H54 (cell line): Measurements from ENCODE around the gene CLTB.

ENCODE experiments used
- DNase-seq: peaks from one replicate; pipeline ENCODE4 v3.0.0; 2011; ENCODE audit warnings: low spot score, mixed read lengths; ENCODE audit not compliant: insufficient read length
- FAIRE-seq: peaks from 3 replicates; lab custom pipeline; 2011; peaks lifted over from hg19 to GRCh38; lab: Jason Lieb, UNC
- POLR2A ChIP-seq: IDR thresholded peaks from 2 replicates; pipeline ENCODE4 v1.6.1; 2011; ENCODE audit warnings: low read depth, mild to moderate bottlenecking, low read length

The CLTB gene

DNA sequence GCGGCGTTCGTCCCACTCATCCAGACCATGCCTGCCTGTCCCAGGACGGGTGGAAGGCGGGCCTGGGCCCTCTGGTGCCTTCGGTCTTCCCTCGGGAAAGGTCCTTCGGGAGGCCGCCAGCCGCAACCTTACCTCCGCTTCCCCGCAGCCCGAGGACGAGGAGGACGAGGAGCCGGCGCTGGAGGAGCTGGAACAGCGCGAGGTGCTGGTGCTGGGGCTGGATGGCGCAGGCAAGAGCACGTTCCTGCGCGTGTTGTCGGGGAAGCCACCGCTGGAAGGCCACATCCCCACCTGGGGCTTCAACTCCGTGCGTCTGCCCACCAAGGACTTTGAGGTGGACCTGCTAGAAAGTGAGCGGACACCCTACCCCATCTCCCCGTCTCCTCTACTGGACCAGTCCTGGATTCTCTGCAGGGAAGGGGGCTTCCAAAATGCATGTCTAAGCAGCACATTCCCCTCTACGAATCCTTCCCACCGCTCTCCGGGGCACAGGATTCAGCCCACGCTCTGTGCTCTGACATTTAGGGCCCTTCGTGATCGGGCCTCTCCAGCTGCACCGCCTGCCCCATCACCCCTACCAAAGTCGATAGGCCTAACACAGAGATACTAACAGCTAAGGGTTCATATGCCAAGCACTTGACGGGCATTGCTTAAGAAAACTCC is 50.0 kb downstream of the CLTB start:
- no peak for TF ChIP-seq POLR2A
- no peak for DNase-seq
- no peak for FAIRE-seq

- DNase-seq (no peak), FAIRE-seq (no peak)
- TF ChIP-seq POLR2A, result no peak
These were observed 50.7 kb downstream of the CLTB start, which contains the start of gene ARL10 for GRCh38 chr5:176365351-176366231. TSS of gene ARL10 (plus strand) at chr5:176365487. CDS start at chr5:176365564, 77 bp downstream.

GRCh38 chr5:176364765-176365350 is 51.5 kb downstream of the CLTB start:
- FAIRE-seq (no peak), DNase-seq (no peak)
- TF ChIP-seq POLR2A, result no peak

- FAIRE-seq, result no peak
These were observed 54.2 kb downstream of the CLTB start for GRCh38 chr5:176362233-176362490.

GRCh38 chr5:176361437-176362232 is 54.7 kb downstream of the CLTB start, which contains the start of gene KIAA1191:
TSS of gene KIAA1191 (minus strand) at chr5:176361764. CDS start at chr5:176359508, 2,256 bp downstream.
- peak; percentile 93 for TF ChIP-seq POLR2A
- DNase-seq (peak; percentile 92), FAIRE-seq (no peak)

More at GRCh38 chr5:176362233-176362490, 54.2 kb downstream of the CLTB start:
- TF ChIP-seq POLR2A, result no peak
- no peak for DNase-seq

DNA sequence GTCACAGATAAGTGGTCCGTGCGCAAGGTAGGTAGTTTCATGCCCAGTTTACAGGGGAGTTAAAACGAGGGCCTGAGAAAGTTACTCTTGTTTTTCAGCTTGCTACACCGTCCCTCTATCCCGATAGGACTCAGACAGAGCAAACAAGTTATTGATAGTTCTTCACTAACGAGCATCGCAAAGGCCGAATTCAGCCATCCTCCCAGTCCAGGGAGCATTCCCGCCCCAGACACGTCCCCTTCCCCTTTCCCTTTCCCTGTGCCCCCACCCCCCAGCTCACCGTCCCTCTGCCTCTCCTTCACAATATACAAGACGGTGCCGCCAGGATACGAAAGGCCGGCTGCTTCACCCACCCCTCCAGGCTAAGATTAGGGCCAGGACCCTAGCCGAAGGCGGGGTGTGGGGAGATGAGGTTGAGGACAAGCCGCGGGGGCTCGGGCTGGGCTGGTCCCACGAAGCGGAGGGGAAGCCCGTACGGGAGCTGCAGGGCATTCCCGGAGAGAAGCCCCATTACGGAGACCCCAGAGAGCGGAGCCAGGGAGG is 55.4 kb downstream of the CLTB start:
- TF ChIP-seq POLR2A, result no peak
- no peak for DNase-seq
- no peak for FAIRE-seq

DNA sequence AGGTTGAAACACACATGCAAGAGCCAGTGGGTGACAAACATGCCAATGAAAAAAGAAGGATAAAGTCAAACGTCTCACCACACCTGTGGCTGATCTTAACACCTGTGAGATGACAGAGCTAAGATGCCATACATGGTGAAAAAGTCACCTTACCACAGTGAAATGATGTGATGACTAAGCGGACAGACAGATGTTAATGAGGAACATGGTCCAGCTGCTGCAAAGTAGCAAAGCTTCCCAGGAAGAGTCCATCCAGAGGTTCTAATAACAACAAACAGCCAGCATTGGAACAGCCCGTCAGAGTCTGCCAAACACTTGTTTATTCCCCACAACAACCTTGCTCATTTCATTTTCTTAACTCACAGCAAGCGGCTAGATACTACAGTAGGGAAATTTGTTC is 56.7 kb downstream of the CLTB start:
- no peak for DNase-seq
- no peak for TF ChIP-seq POLR2A
- no peak for FAIRE-seq

GRCh38 chr5:176356179-176356566 is 60.2 kb downstream of the CLTB start:
- no peak for FAIRE-seq
- DNase-seq, result no peak
- no peak for TF ChIP-seq POLR2A

DNA sequence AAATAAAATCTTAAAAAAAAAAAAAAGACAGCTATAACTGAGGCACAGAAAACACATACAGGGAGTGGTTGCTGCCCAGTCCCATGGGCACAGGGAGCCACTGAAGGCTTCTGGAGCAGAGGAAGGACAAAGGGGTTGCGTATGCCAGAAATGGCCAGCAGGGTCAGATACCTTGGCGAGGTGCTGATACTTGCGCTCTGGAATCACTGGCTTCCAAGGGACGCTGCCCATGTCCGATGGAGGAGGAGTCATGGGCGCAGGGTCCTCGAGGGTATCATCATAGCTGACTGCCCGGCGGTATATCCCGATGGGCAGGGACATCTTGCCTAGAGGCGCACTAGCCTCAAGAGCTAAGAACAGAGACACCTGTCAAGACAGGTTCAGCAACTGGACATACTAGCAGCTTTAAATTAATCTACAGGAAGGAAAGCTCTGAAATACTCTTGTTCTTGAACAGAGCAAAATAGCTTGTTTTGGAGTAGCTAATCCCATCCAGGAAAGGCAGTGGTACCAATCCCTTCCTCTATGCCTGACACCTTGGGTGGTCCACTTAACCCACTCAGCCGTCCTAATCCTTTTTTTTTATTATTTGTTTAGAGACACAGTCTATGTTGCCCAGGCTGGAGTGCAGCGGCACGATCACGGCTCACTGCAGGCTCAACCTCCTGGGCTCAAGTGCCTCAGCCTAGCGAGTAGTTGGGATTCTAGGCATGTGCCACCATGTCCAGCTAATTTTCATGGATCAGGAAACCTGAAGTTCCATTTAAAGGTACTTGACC is 60.8 kb downstream of the CLTB start:
- no peak for TF ChIP-seq POLR2A
- DNase-seq, result no peak
- FAIRE-seq, result no peak

GRCh38 chr5:176353533-176353932 is 62.8 kb downstream of the CLTB start:
- DNase-seq, result no peak
- FAIRE-seq, result no peak
- TF ChIP-seq POLR2A, result no peak

GRCh38 chr5:176352116-176352878 is 64.0 kb downstream of the CLTB start:
- no peak for TF ChIP-seq POLR2A
- FAIRE-seq, result no peak

GRCh38 chr5:176350416-176350815 is 65.9 kb downstream of the CLTB start:
- no peak for DNase-seq
- no peak for TF ChIP-seq POLR2A
- no peak for FAIRE-seq

More at GRCh38 chr5:176352116-176352878, 64.0 kb downstream of the CLTB start:
- DNase-seq, result no peak
